HG03354 (cell line): ENCODE results near the gene TRAF3.
"Not testable (repeated sequence)": the region's sequence is repeated elsewhere in the genome, so short reads cannot be mapped to it uniquely, and the experiment has no call there.

Experiments used
- ATAC-seq: cut with Tn5 transposase; IDR thresholded peaks from one replicate; pipeline ENCODE4 v1.9.1; 2021; ENCODE audit warnings: mild to moderate bottlenecking; ENCODE audit not compliant: unreplicated experiment, poor library complexity, severe bottlenecking

TRAF3 gene

GRCh38 chr14:102824832-102825231, 47.6 kb downstream of the TRAF3 start:
- no peak for ATAC-seq

DNA sequence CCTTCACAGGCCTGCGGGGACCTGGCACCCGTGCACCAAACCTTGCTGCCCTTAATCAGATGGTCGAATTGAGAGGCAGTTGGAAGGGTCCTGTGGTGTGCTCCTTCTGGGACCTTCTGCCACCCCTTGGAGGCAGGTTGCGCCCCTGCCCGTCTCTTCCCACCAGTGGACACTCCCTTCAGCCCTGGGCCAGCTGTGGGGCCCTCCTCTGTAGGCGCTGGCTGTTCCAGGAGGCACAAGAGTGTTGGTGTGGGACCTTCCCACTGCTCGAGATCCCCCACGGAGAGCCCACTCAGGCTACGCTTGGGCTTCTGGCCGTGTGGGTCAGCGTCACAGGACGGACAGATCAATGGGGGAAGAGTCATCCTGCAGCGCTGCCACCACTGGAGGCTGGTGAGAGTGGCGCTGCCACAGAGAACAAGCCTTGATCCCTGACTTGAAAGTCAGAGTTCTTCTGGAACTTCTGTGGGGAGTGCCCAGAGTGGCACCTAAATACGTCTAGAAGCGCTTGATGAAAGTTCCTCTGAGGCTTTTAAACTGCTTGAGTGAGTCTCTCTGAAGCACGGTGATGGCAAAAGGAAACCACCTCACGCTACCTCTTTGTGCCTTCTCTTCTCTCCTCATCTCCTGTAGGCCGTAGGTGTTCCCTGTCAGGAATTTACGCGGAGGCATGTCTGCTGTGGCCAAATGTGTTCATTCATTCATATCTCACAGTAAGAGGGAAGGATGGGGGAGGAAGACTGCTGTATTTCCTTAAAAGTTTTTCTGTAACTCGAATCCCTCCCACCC, 48.3 kb downstream of the TRAF3 start:
- no peak for ATAC-seq

DNA sequence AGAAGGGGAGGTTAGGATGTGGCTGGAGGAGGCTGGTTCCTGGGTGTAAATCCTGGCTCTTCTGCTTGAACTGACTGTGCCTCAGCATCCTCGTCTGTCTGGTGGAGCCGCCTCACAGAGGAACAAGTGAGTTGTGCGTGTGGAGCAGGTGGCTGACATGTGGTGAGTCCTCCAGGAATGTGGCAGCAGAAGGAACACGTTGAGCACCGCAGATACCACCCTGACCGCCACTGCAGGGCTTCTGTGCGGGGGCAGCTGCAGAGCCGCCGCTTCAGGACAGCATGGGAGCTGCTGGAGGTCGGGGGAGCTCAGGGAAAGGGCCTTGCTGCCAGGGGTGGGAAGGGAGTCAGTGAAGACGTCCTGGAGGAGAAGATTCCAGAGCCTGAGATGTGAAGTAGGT, 48.9 kb downstream of the TRAF3 start:
- no peak for ATAC-seq

DNA sequence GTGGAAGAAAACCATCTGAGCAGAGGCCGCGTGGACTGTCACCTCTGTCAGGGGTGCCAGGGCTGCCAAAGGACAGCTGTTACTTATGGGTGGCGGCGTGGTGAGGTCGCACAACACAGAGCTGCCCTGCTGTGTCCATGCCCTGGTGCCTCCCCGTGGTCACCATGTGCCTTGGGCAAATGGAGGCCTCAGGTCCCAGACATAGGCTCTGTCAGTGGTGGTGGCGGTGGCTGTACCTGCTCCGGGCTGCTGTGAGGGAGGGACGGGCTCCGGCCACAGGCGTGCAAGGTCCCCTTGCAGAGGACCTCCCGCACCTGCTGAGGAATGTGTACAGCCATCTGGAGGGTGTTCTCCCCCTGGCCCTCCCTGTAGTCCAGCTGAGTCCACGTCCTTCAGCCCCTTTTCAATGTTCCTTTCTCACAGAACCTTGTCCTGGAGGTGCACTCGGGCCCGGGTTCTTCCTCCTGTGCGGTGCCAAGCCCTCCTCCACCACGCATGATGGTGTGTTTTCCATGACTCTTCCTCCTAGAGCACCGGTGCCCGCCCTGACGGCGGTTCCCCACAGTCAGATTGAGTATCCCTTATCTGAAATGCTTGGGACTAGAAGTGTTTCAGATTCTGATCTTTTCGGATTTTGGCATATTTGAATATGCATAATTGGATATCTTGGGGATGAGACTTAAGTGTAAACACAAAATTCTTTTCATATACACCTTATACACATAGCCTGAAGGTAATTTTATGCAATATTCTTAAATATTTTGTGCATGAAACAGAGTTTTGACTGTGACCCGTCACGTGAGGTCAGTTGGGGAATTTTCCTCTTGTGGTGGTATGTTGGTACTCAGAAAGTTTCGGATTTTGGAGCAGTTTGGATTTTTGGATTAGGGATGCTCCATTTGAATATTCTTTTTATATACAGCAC, 49.8 kb downstream of the TRAF3 start:
- ATAC-seq = no peak

- no peak for ATAC-seq
Observed at GRCh38 chr14:102827716-102828115, 50.5 kb downstream of the TRAF3 start.

- ATAC-seq = no peak
Observed at GRCh38 chr14:102828151-102828550, 50.9 kb downstream of the TRAF3 start.

DNA sequence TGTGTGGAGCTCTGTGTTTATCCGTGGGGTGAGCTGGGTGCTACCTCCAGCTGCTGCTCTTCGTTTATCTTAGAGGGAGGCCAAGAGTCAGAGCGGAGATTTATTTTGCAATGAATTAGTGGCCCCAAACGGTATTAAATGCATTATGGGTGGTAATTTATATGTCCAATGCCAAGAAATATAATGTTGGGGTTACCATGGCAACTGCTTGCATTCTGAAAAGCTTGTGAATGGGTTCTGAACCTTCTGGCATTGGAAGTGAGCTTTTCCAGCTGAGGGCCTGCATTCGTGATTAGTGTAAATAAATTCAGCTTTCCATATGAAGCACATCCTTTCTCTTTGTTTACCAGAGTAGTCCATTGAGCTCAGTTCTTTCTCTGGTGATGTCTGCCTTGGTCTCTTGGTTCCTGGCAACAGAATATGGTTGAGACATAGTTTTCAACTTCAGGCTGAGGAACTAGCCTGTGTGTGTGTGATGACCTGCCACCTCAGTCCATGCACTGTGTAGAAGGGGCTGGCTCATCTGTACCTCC, 51.8 kb downstream of the TRAF3 start:
- no peak for ATAC-seq

DNA sequence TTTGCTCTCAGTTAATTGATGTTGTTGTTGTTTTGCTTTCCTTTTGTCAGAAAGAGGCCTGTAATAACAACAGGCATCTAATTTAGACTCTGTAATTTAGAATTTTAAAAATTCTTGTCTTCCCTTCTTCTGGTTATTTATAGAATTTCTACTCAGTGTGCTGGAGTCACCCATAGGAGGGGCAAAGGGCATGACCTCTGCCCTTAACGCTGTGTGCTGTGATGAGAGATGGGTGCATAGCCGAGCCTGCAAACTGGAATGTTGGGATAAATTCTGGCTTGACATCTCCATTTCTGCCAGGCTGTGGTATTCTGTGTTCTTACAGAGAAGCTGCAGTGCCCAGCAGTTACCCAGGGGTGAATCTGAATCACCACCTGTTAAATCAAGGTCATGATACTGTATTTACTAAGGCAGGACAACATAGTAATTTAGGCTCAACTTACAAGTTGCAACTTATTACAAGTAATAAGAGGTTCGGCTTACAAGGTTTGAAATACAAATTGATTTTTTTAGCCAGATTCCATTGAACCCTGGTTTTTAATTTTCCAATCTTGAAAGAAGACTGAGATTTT, 53.3 kb downstream of the TRAF3 start:
- no peak for ATAC-seq

DNA sequence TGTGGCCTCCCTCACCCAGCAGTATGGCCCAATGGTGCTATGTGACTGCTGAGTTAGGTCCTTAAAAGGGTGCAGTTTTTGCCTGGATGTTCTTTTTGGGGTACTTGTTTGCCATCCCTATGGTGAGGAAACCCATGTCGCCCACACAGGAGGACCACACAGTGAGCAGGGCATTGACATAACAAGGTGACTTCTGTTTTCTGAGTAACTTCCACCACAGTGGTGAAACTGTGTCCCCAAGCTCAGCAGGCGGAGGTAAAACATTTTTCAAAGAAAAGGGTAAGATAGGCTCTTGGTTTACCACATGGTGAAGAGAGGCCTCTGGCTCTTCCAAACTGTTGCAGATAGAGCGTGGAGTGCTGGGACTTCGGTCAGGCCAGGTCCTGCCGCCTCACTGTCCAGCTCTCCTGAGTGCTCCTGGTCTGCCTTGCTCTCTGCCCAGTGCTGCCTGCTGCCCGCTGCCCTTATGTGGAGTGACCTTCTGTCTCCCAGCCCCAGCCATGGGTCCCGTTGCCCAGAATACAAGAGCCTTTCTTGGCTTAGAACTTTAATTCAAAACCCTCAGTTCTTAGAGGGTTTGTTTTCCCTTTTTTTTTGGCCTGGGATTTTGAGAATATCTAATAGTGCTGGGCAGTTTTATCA, 54.0 kb downstream of the TRAF3 start:
- ATAC-seq = no peak

GRCh38 chr14:102833341-102833740, 56.1 kb downstream of the TRAF3 start:
- no peak for ATAC-seq

- no peak for ATAC-seq
Observed at GRCh38 chr14:102833991-102834390, 56.7 kb downstream of the TRAF3 start.

DNA sequence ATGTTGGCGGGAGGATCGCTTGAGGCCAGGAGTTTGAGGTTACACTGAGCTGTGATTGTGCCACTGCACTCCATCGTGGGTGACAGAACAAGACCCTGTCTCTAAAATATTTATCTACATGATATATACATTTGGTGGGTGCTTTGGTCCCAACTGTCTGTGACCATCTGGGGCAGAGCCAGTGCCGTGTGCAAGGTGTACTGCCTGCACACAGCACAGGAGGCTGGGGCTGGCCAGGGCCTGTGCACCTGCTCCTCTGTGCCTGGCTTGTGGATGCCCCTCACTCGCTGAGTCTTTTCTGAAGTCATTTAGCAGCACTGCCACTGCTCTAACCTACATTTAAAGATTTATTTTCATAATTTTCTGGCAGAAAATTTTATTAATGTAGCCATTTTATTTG, 58.7 kb downstream of the TRAF3 start:
- ATAC-seq = no peak

- ATAC-seq = not testable (repeated sequence)
Observed at GRCh38 chr14:102837120-102837519, 59.9 kb downstream of the TRAF3 start.

DNA sequence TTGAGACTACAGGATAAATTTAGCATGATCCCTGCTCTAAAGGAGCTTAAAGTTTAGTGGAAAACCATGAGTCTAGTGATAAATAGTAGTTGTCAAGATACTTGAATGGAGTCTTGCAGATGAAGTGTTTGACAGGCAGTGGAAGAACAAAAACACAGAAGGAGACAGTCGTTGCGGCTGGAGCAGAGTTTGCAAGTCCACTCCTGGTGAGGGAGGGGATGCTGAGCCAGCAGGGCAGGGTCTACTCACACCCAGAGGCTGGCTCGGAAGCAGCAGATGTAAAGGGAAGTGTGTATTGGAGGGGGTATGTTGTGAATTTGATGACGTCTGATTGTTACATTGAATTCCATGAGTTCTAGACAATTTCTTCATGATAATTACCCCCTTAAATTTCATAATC, 61.3 kb downstream of the TRAF3 start:
- ATAC-seq = no peak

DNA sequence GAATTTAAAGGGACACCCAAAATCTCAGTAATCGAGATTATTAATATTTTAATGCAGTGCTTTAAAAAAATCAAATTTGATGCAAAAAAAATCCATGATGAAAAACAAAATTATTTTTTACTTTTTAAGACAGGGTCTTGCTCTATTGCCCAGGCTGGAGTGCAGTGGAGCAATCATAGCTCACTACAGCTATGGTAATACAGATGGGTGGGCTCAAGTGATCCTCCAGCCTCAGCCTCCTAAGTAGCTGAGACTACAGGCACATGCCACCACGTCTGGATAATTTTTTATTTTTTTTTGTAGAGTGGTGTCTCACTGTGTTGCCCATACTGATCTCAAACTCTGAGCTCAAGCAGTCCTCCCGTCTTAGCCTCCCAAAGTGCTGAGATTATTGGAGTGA, 62.9 kb downstream of the TRAF3 start:
- ATAC-seq = no peak

DNA sequence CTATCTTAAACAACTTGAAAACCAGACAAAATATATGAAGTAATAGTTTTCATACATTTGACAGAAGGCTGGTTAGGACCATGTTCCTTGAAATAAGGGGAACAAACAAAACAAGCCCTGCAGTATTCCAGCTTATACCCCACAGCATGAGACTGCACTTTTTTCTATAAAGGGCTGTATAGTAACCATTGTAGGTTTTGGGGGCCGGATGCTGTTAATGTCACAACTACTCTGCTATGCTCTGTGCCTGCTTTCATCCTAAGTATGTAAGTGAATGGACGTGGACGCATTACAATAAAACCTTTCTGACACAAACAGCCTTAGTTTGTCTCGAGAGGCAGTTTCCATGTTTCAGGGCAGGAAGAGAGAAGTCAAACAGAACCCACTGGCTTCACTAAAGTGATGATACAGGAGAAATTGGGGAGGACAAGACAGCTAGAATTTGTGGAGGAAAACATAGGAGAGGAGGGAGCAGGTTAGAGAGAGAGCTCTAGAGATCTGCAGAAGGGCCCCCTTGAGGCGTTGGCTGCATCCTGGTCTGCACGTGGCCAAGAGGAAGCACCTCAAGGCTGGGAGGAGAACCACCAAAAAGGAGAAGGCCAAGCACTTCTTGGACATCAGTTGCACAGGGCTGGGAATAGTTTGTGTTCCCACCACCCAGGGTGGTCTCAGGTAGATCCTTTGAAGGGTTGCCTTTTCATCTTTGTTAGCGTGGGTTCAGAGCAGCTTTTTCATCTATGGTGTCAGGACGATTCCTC, 63.7 kb downstream of the TRAF3 start:
- ATAC-seq = no peak

DNA sequence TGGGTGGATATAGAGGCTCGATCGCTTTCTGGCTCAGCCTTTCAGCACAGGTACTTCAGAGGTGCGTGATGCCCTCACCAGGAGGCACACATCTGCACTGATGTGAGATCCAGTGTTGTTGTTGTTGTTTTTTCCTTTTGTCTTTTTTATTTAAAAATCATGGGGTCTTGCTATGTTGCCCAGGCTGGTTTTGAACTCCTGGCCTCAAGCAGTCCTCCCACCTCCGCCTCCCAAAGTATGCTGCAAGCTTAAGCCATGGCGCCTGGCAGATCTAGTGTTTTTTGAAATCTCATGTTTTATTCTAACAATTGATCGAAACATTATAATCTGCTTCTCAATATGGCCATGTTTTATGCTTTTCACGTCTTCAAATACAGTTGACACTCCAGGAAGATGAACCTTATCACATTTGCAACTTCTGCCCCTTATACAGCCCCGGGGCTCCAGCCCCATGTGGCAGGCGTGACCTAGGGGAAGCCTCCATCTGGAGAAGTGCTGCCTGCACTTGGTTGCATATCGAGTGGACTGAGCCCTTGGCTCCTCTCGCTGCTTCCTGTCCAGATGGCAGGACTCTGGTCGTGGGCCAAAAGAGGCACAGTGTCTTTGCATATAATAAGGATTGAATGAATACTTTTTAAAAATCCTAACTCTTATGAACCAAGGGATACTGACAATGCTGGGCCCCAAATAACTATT, 71.7 kb downstream of the TRAF3 start:
- no peak for ATAC-seq

GRCh38 chr14:102849526-102850379, 72.5 kb downstream of the TRAF3 start:
- ATAC-seq = no peak
